HepG2 (cell line): Measurements from ENCODE around the gene UBXN6. TPM values are rescaled to one million over a fixed set of nuclear protein-coding genes. Genes with fewer than 3 reads are reported as not detected.

Experiments used
- AHR ChIP-seq: IDR thresholded peaks from 2 replicates; pipeline ENCODE4 v1.6.1; 2018; ENCODE audit warnings: missing genetic modification reagents, missing compliant biosample characterization
- BRCA1 ChIP-seq: sonication (generic); formaldehyde crosslinking; IDR thresholded peaks from 2 replicates; pipeline ENCODE4 v1.4.0; 2020; ENCODE audit warnings: missing genetic modification reagents
- GZF1 ChIP-seq: sonication (generic); formaldehyde crosslinking; IDR thresholded peaks from 2 replicates; pipeline ENCODE4 v1.5.1; 2020; ENCODE audit warnings: mild to moderate bottlenecking, missing genetic modification reagents
- HIVEP1 ChIP-seq: sonication (generic); formaldehyde crosslinking; IDR thresholded peaks from 2 replicates; pipeline ENCODE4 v1.4.0; 2020; ENCODE audit warnings: mild to moderate bottlenecking, missing genetic modification reagents
- NFE2L1 ChIP-seq: sonication (generic); formaldehyde crosslinking; IDR thresholded peaks from 2 replicates; pipeline ENCODE4 v1.4.0; 2020; ENCODE audit warnings: missing genetic modification reagents, mild to moderate bottlenecking, borderline replicate concordance
- NFIB ChIP-seq: sonication (generic); formaldehyde crosslinking; IDR thresholded peaks from 2 replicates; pipeline ENCODE4 v1.9.0; 2021; ENCODE audit warnings: missing genetic modification reagents, mild to moderate bottlenecking, borderline replicate concordance
- PLRG1 ChIP-seq: fragments of 450-650 bp; conservative IDR thresholded peaks from 2 replicates; pipeline ENCODE4 v1.6.1; 2016
- RARG ChIP-seq: sonication (generic); formaldehyde crosslinking; IDR thresholded peaks from 2 replicates; pipeline ENCODE4 v1.4.0; 2020; ENCODE audit warnings: low read depth, mild to moderate bottlenecking, missing genetic modification reagents
- SIX4 ChIP-seq: sonication (generic); formaldehyde crosslinking; IDR thresholded peaks from 2 replicates; pipeline ENCODE4 v1.4.0; 2020; ENCODE audit warnings: missing genetic modification reagents
- TCF12 ChIP-seq, 2 experiments: fragments of 450-650 bp in 1 of 2; sonication (generic) in 1 of 2; formaldehyde crosslinking in 1 of 2; IDR thresholded peaks; 2 replicates each; pipeline versions ENCODE4 v1.6.1 to v1.8.0; 2017 to 2022; ENCODE audit warnings: antibody characterized with exemption in 1 of 2, mild to moderate bottlenecking in 1 of 2, missing genetic modification reagents in 1 of 2, moderate library complexity in 1 of 2
- ZNF20 ChIP-seq: sonication (generic); formaldehyde crosslinking; IDR thresholded peaks from 2 replicates; pipeline ENCODE4 v1.4.0; 2020; ENCODE audit warnings: mild to moderate bottlenecking, moderate library complexity, missing genetic modification reagents
- ZNF549 ChIP-seq: sonication (generic); formaldehyde crosslinking; IDR thresholded peaks from 2 replicates; pipeline ENCODE4 v1.5.0; 2020; ENCODE audit warnings: missing genetic modification reagents
- ZNF768 ChIP-seq: sonication (generic); formaldehyde crosslinking; IDR thresholded peaks from 2 replicates; pipeline ENCODE4 v1.4.0; 2020; ENCODE audit warnings: missing genetic modification reagents
- ZNF775 ChIP-seq: sonication (generic); formaldehyde crosslinking; IDR thresholded peaks from 2 replicates; pipeline ENCODE4 v1.4.0; 2020; ENCODE audit warnings: missing genetic modification reagents, mild to moderate bottlenecking, moderate library complexity, borderline replicate concordance
- ZSCAN12 ChIP-seq: sonication (generic); formaldehyde crosslinking; IDR thresholded peaks from 2 replicates; pipeline ENCODE4 v1.9.0; 2021; ENCODE audit warnings: mild to moderate bottlenecking, missing genetic modification reagents
- ZSCAN22 ChIP-seq: sonication (generic); formaldehyde crosslinking; IDR thresholded peaks from 2 replicates; pipeline ENCODE4 v1.4.0; 2020; ENCODE audit warnings: mild to moderate bottlenecking, missing genetic modification reagents
- polyA plus RNA-seq, 8 experiments: library from polyadenylated mRNA; depleted of rRNA in 3 of 8; stranded (reverse) in 7 of 8; unstranded in 1 of 8; fragments of >200 nt; fragmentation: Illumina TruSeq in 4 of 8; extraction: Trizol in 4 of 8; gene quantifications; 2 replicates each; pipeline versions ENCODE4 v1.2.1 to v1.2.3, GENCODE V29; 2011 to 2016; ENCODE audit warnings: low read depth in 4 of 8, missing spikeins in 1 of 8, mixed read lengths in 1 of 8; ENCODE audit not compliant: insufficient read depth in 1 of 8
- total RNA-seq, 5 experiments: library from RNA; depleted of rRNA; stranded (reverse); fragments of >200 nt; fragmentation: Illumina TruSeq; extraction: Trizol; gene quantifications; 2 replicates each; pipeline ENCODE4 v1.2.3, GENCODE V29; 2016; ENCODE audit warnings: low read depth in 1 of 5
- TF ChIP-seq, protein P1 (sequence below), 2 experiments: IDR thresholded peaks; 2 replicates each; pipeline ENCODE4 v1.6.1; 2011 to 2012; ENCODE audit warnings: low read length in 2 of 2, borderline replicate concordance in 1 of 2, low read depth in 1 of 2, mild to moderate bottlenecking in 1 of 2, moderate library complexity in 1 of 2
- TF ChIP-seq, protein P2 (sequence below): sonication (generic); formaldehyde crosslinking; IDR thresholded peaks from 2 replicates; pipeline ENCODE4 v1.4.0; 2020; ENCODE audit warnings: missing genetic modification reagents, borderline replicate concordance
- TF ChIP-seq, protein P3 (sequence below): IDR thresholded peaks from 2 replicates; pipeline ENCODE4 v1.6.1; 2012; ENCODE audit warnings: low read length, improper control_type of control experiment
- TF ChIP-seq, protein P4 (sequence below): sonication (generic); formaldehyde crosslinking; IDR thresholded peaks from 2 replicates; pipeline ENCODE4 v1.8.1; 2023; ENCODE audit warnings: mild to moderate bottlenecking, missing genetic modification reagents, borderline replicate concordance

UBXN6 gene
- total and polyA plus RNA-seq, 2 of the 13 experiments (the other 11 are each of a cell fraction or from before 2014, with no cell fraction given), result 34.9 to 35.5 TPM

DNA sequence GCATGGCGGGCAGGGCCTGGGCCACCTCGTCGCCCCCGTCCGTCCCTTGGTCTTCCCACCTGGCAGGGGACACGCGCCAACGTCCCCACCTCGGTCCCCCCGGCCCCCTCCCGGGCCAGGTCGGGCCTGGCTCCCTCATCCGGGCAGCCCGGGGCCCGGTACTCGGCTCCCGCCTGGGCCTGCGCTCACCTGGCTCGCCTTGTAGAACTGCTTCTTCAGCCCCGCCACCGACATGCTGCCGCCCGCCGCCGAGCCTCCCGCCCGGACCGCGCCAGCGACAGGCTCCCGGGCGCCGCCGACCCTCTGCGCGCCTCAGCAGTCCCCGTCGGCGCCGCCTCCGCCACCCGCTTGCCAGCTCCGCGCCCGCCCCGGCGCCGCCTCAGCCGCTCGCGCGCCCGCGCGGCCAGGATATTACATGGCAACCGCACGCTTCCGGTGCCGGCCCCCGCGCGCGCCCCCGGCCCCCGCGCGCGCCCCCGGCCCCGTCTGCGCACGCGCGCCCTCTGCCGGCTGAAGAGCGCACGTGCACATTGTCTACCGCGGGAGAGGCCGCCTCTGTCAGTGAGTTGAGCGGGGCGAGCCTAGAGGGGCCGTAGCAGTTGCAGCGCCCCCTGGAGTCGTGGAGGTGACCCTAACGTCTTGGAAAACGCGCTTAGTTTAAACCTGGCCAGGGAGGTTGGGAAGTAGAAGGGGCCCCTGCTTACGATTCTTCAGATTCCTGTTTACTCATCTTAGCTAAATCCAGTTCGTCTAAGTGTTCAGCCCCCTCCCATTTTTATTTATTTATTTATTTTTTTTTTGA, 57.3 kb downstream of the UBXN6 start, which contains the start of gene SH3GL1 (continued):
- TF ChIP-seq ZNF775 (CRISPR knock-in tag) (no peak), TCF12 (IDR thresholded peaks at IDR 0.05) (no peak), TCF12 (CRISPR knock-in tag; IDR thresholded peaks at IDR 0.05) (no peak; the same call in 1 of the 2 replicates), AHR (CRISPR knock-in tag) (no peak; the same call in 1 of the 2 replicates), ZNF768 (peak; percentile 60), NFE2L1 (CRISPR knock-in tag) (no peak), ZNF20 (CRISPR knock-in tag) (no peak), ZNF549 (CRISPR knock-in tag) (no peak), ZSCAN12 (CRISPR knock-in tag) (no peak), HIVEP1 (CRISPR knock-in tag) (no peak), SIX4 (CRISPR knock-in tag) (no peak), ZSCAN22 (CRISPR knock-in tag) (no peak), BRCA1 (CRISPR knock-in tag) (no peak), PLRG1 (no peak), GZF1 (CRISPR knock-in tag) (no peak), NFIB (CRISPR knock-in tag) (no peak), RARG (CRISPR knock-in tag) (no peak; the same call in 1 of the 2 replicates)
- TF ChIP-seq, protein P1, sequence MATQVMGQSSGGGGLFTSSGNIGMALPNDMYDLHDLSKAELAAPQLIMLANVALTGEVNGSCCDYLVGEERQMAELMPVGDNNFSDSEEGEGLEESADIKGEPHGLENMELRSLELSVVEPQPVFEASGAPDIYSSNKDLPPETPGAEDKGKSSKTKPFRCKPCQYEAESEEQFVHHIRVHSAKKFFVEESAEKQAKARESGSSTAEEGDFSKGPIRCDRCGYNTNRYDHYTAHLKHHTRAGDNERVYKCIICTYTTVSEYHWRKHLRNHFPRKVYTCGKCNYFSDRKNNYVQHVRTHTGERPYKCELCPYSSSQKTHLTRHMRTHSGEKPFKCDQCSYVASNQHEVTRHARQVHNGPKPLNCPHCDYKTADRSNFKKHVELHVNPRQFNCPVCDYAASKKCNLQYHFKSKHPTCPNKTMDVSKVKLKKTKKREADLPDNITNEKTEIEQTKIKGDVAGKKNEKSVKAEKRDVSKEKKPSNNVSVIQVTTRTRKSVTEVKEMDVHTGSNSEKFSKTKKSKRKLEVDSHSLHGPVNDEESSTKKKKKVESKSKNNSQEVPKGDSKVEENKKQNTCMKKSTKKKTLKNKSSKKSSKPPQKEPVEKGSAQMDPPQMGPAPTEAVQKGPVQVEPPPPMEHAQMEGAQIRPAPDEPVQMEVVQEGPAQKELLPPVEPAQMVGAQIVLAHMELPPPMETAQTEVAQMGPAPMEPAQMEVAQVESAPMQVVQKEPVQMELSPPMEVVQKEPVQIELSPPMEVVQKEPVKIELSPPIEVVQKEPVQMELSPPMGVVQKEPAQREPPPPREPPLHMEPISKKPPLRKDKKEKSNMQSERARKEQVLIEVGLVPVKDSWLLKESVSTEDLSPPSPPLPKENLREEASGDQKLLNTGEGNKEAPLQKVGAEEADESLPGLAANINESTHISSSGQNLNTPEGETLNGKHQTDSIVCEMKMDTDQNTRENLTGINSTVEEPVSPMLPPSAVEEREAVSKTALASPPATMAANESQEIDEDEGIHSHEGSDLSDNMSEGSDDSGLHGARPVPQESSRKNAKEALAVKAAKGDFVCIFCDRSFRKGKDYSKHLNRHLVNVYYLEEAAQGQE (IDR thresholded peaks at IDR 0.05; ENCODE audit: borderline replicate concordance in 1 of 2, low read depth in 1 of 2, low read length in 2 of 2), result no peak
- TF ChIP-seq, protein P2, sequence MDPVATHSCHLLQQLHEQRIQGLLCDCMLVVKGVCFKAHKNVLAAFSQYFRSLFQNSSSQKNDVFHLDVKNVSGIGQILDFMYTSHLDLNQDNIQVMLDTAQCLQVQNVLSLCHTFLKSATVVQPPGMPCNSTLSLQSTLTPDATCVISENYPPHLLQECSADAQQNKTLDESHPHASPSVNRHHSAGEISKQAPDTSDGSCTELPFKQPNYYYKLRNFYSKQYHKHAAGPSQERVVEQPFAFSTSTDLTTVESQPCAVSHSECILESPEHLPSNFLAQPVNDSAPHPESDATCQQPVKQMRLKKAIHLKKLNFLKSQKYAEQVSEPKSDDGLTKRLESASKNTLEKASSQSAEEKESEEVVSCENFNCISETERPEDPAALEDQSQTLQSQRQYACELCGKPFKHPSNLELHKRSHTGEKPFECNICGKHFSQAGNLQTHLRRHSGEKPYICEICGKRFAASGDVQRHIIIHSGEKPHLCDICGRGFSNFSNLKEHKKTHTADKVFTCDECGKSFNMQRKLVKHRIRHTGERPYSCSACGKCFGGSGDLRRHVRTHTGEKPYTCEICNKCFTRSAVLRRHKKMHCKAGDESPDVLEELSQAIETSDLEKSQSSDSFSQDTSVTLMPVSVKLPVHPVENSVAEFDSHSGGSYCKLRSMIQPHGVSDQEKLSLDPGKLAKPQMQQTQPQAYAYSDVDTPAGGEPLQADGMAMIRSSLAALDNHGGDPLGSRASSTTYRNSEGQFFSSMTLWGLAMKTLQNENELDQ (CRISPR knock-in tag), result no peak
- TF ChIP-seq, protein P3, sequence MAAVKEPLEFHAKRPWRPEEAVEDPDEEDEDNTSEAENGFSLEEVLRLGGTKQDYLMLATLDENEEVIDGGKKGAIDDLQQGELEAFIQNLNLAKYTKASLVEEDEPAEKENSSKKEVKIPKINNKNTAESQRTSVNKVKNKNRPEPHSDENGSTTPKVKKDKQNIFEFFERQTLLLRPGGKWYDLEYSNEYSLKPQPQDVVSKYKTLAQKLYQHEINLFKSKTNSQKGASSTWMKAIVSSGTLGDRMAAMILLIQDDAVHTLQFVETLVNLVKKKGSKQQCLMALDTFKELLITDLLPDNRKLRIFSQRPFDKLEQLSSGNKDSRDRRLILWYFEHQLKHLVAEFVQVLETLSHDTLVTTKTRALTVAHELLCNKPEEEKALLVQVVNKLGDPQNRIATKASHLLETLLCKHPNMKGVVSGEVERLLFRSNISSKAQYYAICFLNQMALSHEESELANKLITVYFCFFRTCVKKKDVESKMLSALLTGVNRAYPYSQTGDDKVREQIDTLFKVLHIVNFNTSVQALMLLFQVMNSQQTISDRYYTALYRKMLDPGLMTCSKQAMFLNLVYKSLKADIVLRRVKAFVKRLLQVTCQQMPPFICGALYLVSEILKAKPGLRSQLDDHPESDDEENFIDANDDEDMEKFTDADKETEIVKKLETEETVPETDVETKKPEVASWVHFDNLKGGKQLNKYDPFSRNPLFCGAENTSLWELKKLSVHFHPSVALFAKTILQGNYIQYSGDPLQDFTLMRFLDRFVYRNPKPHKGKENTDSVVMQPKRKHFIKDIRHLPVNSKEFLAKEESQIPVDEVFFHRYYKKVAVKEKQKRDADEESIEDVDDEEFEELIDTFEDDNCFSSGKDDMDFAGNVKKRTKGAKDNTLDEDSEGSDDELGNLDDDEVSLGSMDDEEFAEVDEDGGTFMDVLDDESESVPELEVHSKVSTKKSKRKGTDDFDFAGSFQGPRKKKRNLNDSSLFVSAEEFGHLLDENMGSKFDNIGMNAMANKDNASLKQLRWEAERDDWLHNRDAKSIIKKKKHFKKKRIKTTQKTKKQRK, result no peak
- TF ChIP-seq, protein P4, sequence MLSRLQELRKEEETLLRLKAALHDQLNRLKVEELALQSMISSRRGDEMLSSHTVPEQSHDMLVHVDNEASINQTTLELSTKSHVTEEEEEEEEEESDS (CRISPR knock-in tag), result no peak
